GM12878 (cell line): ENCODE data around the gene ATP5PO. TPM values are rescaled to one million over a fixed set of nuclear protein-coding genes. Genes with fewer than 3 reads are reported as not detected.

Experiments used
- ATF3 ChIP-seq: IDR thresholded peaks from 2 replicates; pipeline ENCODE4 v1.6.1; 2011; ENCODE audit warnings: low read depth, mild to moderate bottlenecking, low read length, moderate library complexity, borderline replicate concordance; ENCODE audit errors: extremely low read depth
- CBX5 ChIP-seq: sonication (generic); IDR thresholded peaks from 2 replicates; pipeline ENCODE4 v1.6.1; 2016; ENCODE audit warnings: low read depth, moderate library complexity, mild to moderate bottlenecking, inconsistent platforms
- CHD2 ChIP-seq: IDR thresholded peaks from 2 replicates; pipeline ENCODE4 v1.6.1; 2011; ENCODE audit warnings: low read depth, low read length, improper control_type of control experiment, borderline replicate concordance
- CHD4 ChIP-seq: fragments of 200-600 bp; sonication (generic); IDR thresholded peaks from 2 replicates; pipeline ENCODE4 v1.6.1; 2016; ENCODE audit warnings: mild to moderate bottlenecking
- ESRRA ChIP-seq: IDR thresholded peaks from 2 replicates; pipeline ENCODE4 v1.6.1; 2012; ENCODE audit warnings: mild to moderate bottlenecking, low read length, improper control_type of control experiment
- FOS ChIP-seq: IDR thresholded peaks from 3 replicates; pipeline ENCODE4 v1.6.1; 2011; ENCODE audit warnings: borderline replicate concordance; ENCODE audit not compliant: insufficient read length; ENCODE audit errors: extremely low read depth
- IRF3 ChIP-seq: fragments of 450-650 bp; IDR thresholded peaks from 2 replicates; pipeline ENCODE4 v1.6.1; 2014; ENCODE audit warnings: mild to moderate bottlenecking
- MAX ChIP-seq: IDR thresholded peaks from 2 replicates; pipeline ENCODE4 v1.6.1; 2012; ENCODE audit warnings: low read depth, low read length, improper control_type of control experiment
- NFYB ChIP-seq: IDR thresholded peaks from 2 replicates; pipeline ENCODE4 v1.6.1; 2011; ENCODE audit warnings: low read depth, mild to moderate bottlenecking, low read length, improper control_type of control experiment, moderate library complexity; ENCODE audit not compliant: insufficient read depth
- PAX5 ChIP-seq: IDR thresholded peaks from 2 replicates; pipeline ENCODE4 v1.6.1; 2011; ENCODE audit warnings: low read depth, low read length, borderline replicate concordance
- PRDM15 ChIP-seq: fragments of 450-650 bp; formaldehyde crosslinking; IDR thresholded peaks from 2 replicates; pipeline ENCODE4 v1.4.0; 2020; ENCODE audit warnings: mild to moderate bottlenecking, moderate library complexity
- RCOR1 ChIP-seq: conservative IDR thresholded peaks from 2 replicates; pipeline ENCODE4 v1.6.1; 2012; ENCODE audit warnings: low read depth, low read length, improper control_type of control experiment
- SUPT20H ChIP-seq: IDR thresholded peaks from 2 replicates; pipeline ENCODE4 v1.6.1; 2011; ENCODE audit warnings: low read depth, mild to moderate bottlenecking, low read length, moderate library complexity, borderline replicate concordance; ENCODE audit not compliant: control insufficient read depth
- TCF12 ChIP-seq: IDR thresholded peaks from 2 replicates; pipeline ENCODE4 v1.6.1; 2011; ENCODE audit warnings: low read depth, mild to moderate bottlenecking, low read length
- ZBTB4 ChIP-seq: fragments of 450-650 bp; formaldehyde crosslinking; IDR thresholded peaks from 2 replicates; pipeline ENCODE4 v1.4.0; 2022; ENCODE audit warnings: mild to moderate bottlenecking, moderate library complexity
- ZNF384 ChIP-seq: IDR thresholded peaks from 2 replicates; pipeline ENCODE4 v1.6.1; 2012; ENCODE audit warnings: low read depth, mild to moderate bottlenecking, low read length, improper control_type of control experiment, borderline replicate concordance
- ZNF622 ChIP-seq: fragments of 450-650 bp; IDR thresholded peaks from 2 replicates; pipeline ENCODE4 v1.6.1; 2017; ENCODE audit warnings: mild to moderate bottlenecking, inconsistent platforms
- polyA plus RNA-seq, 11 experiments: library from polyadenylated mRNA; depleted of rRNA in 4 of 11; unstranded in 6 of 11; stranded (reverse) in 5 of 11; fragments of >200 nt; fragmentation: Nextera tagmentation in 4 of 11; fragmentation: Illumina TruSeq in 1 of 11; extraction: Ambion mirVana in 4 of 11; extraction: Trizol in 1 of 11; gene quantifications; 1 replicate in 1 of 11; 2 replicates in 10 of 11; pipeline versions ENCODE4 v1.2.1 to v1.2.3, GENCODE V29; 2011 to 2016; ENCODE audit warnings: inconsistent platforms in 2 of 11, missing spikeins in 2 of 11, low read depth in 1 of 11
- total RNA-seq, 4 experiments: library from RNA; depleted of rRNA in 3 of 4; stranded (reverse); fragments of >200 nt in 3 of 4; fragmentation: Illumina TruSeq in 1 of 4; extraction: Trizol in 1 of 4; gene quantifications; 2 replicates each; pipeline versions ENCODE4 v1.2.1 to v1.2.3, GENCODE V29; 2013 to 2021

Gene ATP5PO
- total and polyA plus RNA-seq, 10 of the 15 experiments (the other 5 are each of a cell fraction or from before 2014, with no cell fraction given): 251 to 1,656 (median 470) TPM

- TF ChIP-seq SUPT20H (no peak), PRDM15 (CRISPR knock-in tag) (no peak), ZBTB4 (CRISPR knock-in tag) (no peak), TCF12 (0 out of 2 replicates have a peak, but pooled peaks have one; percentile 59), RCOR1 (no peak), IRF3 (no peak), ESRRA (peak; percentile 82), CHD2 (no peak), CBX5 (no peak), ZNF384 (0 out of 2 replicates have a peak, but pooled peaks have one; percentile 8), PAX5 (no peak), CHD4 (no peak), FOS (no peak), ATF3 (no peak), ZNF622 (no peak), NFYB (no peak), MAX (no peak)
Observed at GRCh38 chr21:33924079-33924765, 8.6 kb upstream of the ATP5PO start (continued).
